GM12878 (cell line): ENCODE results near the gene RNF40. TPM values are rescaled to one million over a fixed set of nuclear protein-coding genes. Genes with fewer than 3 reads are reported as not detected.

ENCODE experiments used
- ATAC-seq: fragments of 200-7000 bp; cut with Tn5 transposase; 3 replicates; pipeline ENCODE4 v1.9.1; 2020; ENCODE audit warnings: mild to moderate bottlenecking, moderate library complexity
- BruUV-seq: library from RNA; stranded (reverse); fragments of 400-500 nt; replicated peaks from 2 replicates; lab custom pipeline; 2021; lab: Mats Ljungman, UMichigan
- CTCF ChIA-PET: fragments of 300-600 bp; sonication (Branson Sonifier 250); formaldehyde crosslinking; extraction: SDS; loops from one replicate; lab custom pipeline; 2021; ENCODE audit warnings: inconsistent platforms; lab: Yijun Ruan, JAX
- POLR2A ChIA-PET: fragments of 350-600 bp; formaldehyde crosslinking; extraction: SDS; loops from one replicate; lab custom pipeline; 2021; ENCODE audit warnings: inconsistent platforms; lab: Charles Lee
- RAD21 ChIA-PET: fragments of 300-600 bp; sonication (Branson Sonifier 250); formaldehyde crosslinking; loops from one replicate; lab custom pipeline; 2023; ENCODE audit warnings: antibody characterized with exemption; ENCODE audit not compliant: unreplicated experiment; lab: Charles Lee
- SMC1A ChIA-PET: fragments of 300-600 bp; sonication (Branson Sonifier 250); formaldehyde crosslinking; loops from one replicate; lab custom pipeline; 2023; ENCODE audit not compliant: unreplicated experiment, uncharacterized antibody; lab: Charles Lee
- DNase-seq: peaks from one replicate; pipeline ENCODE4 v3.0.0-alpha.2; 2011; ENCODE audit warnings: low read depth, low spot score
- FAIRE-seq: peaks from 3 replicates; lab custom pipeline; 2011; peaks lifted over from hg19 to GRCh38; lab: Jason Lieb, UNC
- H2AFZ ChIP-seq: 2 replicates; pipeline ENCODE4 v1.6.0; 2011; ENCODE audit warnings: low read depth, low read length, control low read depth; ENCODE audit not compliant: control insufficient read depth
- H3K27ac ChIP-seq: 2 replicates; pipeline ENCODE4 v1.5.1; 2011; ENCODE audit warnings: control low read depth; ENCODE audit not compliant: control insufficient read depth, insufficient read depth
- H3K27me3 ChIP-seq, 2 experiments: replicated peaks in 1 of 2; 2 replicates each; pipeline versions ENCODE4 v1.6.0 to v1.6.1; 2011; ENCODE audit warnings: low read length in 1 of 2; ENCODE audit not compliant: control insufficient read depth in 2 of 2, insufficient read depth in 2 of 2
- H3K36me3 ChIP-seq, 2 experiments: 2 replicates each; pipeline ENCODE4 v1.5.1; 2011; ENCODE audit warnings: low read length in 1 of 2; ENCODE audit not compliant: control insufficient read depth in 2 of 2, insufficient read depth in 2 of 2
- H3K4me1 ChIP-seq: 2 replicates; pipeline ENCODE4 v1.6.1; 2011; ENCODE audit warnings: mild to moderate bottlenecking, low read length, moderate library complexity, mixed read lengths; ENCODE audit not compliant: control insufficient read depth, insufficient read depth
- H3K4me2 ChIP-seq: 2 replicates; pipeline ENCODE4 v1.6.0; 2011; ENCODE audit warnings: control low read depth; ENCODE audit not compliant: control insufficient read depth, insufficient read depth
- H3K4me3 ChIP-seq: fragments of 200-600 bp; sonication (generic); 2 replicates; pipeline ENCODE4 v1.5.1; 2016
- H3K79me2 ChIP-seq: 2 replicates; pipeline ENCODE4 v1.6.0; 2011; ENCODE audit warnings: low read length; ENCODE audit not compliant: control insufficient read depth, insufficient read depth
- H3K9ac ChIP-seq: 2 replicates; pipeline ENCODE4 v1.8.0; 2011; ENCODE audit warnings: low read length, control low read depth, mixed read lengths; ENCODE audit not compliant: control insufficient read depth, insufficient read depth
- H3K9me3 ChIP-seq: replicated peaks from 3 replicates; pipeline ENCODE4 v1.5.1; 2011; ENCODE audit warnings: mild to moderate bottlenecking, low read length; ENCODE audit not compliant: control insufficient read depth, insufficient read depth
- H4K20me1 ChIP-seq: 2 replicates; pipeline ENCODE4 v1.6.0; 2011; ENCODE audit not compliant: control insufficient read depth, insufficient read depth
- ATF7 ChIP-seq: fragments of 450-650 bp; IDR thresholded peaks from 2 replicates; pipeline ENCODE4 v1.6.1; 2016; ENCODE audit warnings: low read depth, mild to moderate bottlenecking
- ETV6 ChIP-seq, 2 experiments: fragments of 450-650 bp in 1 of 2; IDR thresholded peaks in 1 of 2; conservative IDR thresholded peaks in 1 of 2; 2 replicates each; pipeline ENCODE4 v1.6.1; 2014; ENCODE audit warnings: antibody characterized with exemption in 1 of 2, borderline replicate concordance in 1 of 2, low read depth in 1 of 2, mild to moderate bottlenecking in 1 of 2, moderate library complexity in 1 of 2
- NFXL1 ChIP-seq: fragments of 450-650 bp; IDR thresholded peaks from 2 replicates; pipeline ENCODE4 v1.6.1; 2017; ENCODE audit warnings: antibody characterized with exemption, mild to moderate bottlenecking, borderline replicate concordance
- POLR2A ChIP-seq: IDR thresholded peaks from 2 replicates; pipeline ENCODE4 v1.6.1; 2011; ENCODE audit warnings: low read depth, mild to moderate bottlenecking, low read length
- WGBS: methylation state at CpG from one replicate; pipeline ENCODE4 v1.1.6; 2016; ENCODE audit warnings: low lambda C conversion rate; ENCODE audit not compliant: insufficient replicate concordance, insufficient coverage; ENCODE audit errors: missing lambda C conversion rate; 5-methylcytosine and 5-hydroxymethylcytosine counted together
- in situ Hi-C: fragments of 300-500 bp; cut with MboI; formaldehyde crosslinking; loops from 9 replicates; pipeline ENCODE4 v1.14.3; 2018; ENCODE audit warnings: mixed read lengths
- intact Hi-C: fragments of 100-400 bp; cut with micrococcal nuclease; formaldehyde crosslinking; loops from one replicate; pipeline ENCODE4 v1.14.2; 2022; ENCODE audit not compliant: unreplicated experiment
- polyA plus RNA-seq, 11 experiments: library from polyadenylated mRNA; depleted of rRNA in 4 of 11; unstranded in 6 of 11; stranded (reverse) in 5 of 11; fragments of >200 nt; fragmentation: Nextera tagmentation in 4 of 11; fragmentation: Illumina TruSeq in 1 of 11; extraction: Ambion mirVana in 4 of 11; extraction: Trizol in 1 of 11; gene quantifications; 1 replicate in 1 of 11; 2 replicates in 10 of 11; pipeline versions ENCODE4 v1.2.1 to v1.2.3, GENCODE V29; 2011 to 2016; ENCODE audit warnings: inconsistent platforms in 2 of 11, missing spikeins in 2 of 11, low read depth in 1 of 11
- total RNA-seq, 4 experiments: library from RNA; depleted of rRNA in 3 of 4; stranded (reverse); fragments of >200 nt in 3 of 4; fragmentation: Illumina TruSeq in 1 of 4; extraction: Trizol in 1 of 4; gene quantifications; 2 replicates each; pipeline versions ENCODE4 v1.2.1 to v1.2.3, GENCODE V29; 2013 to 2021
- TF ChIP-seq, protein P1 (sequence below): fragments of 450-650 bp; IDR thresholded peaks from 2 replicates; pipeline ENCODE4 v1.6.1; 2017; ENCODE audit warnings: mild to moderate bottlenecking
- TF ChIP-seq, protein P2 (sequence below): fragments of 150-350 bp; IDR thresholded peaks from 2 replicates; pipeline ENCODE4 v1.6.1; 2016; ENCODE audit warnings: low read depth, low read length
- TF ChIP-seq, protein P3 (sequence below): IDR thresholded peaks from 2 replicates; pipeline ENCODE4 v1.6.1; 2011; ENCODE audit warnings: borderline replicate concordance, low read depth, mild to moderate bottlenecking, moderate library complexity, low read length; ENCODE audit not compliant: insufficient read depth, poor library complexity, severe bottlenecking

RNF40 gene
- total and polyA plus RNA-seq, 10 of the 15 experiments (the other 5 are each of a cell fraction or from before 2014, with no cell fraction given) = 3.7 to 97.6 (median 58.4) TPM

DNA sequence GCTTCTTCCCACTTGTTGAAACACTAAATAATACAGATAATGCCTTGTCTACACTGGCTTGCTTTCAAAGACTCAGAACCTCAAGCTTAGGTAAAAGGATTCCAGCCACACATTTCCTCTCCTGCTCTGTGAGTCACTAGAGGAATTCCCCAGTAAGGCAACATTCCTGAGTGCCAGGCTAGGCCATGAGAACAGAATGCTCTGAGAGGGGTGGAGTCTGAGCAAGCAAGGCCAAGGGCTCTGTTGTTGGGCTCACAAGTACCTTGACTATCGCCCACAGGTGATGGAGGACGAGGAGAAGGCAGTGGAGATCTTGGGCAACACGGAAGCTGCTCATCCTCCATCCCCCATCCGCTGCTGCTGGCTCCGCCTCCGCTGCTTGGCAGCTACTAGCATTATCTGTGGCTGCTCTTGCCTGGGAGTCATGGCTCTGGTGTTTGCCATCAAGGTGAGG, 20.6 kb upstream of the RNF40 start:
- ATAC-seq = no peak
- SMC1A ChIA-PET = no interaction called here
- RAD21 ChIA-PET = no interaction called here
- BruUV-seq = no TSS peak
- Histone ChIP-seq H3K4me3 (no peak overlapping the region), H3K4me2 (no peak overlapping the region), H3K27me3 (no peaks in the 10 kb centered on the region)
- peak; percentile 42 for TF ChIP-seq POLR2A
- TF ChIP-seq ETV6 (conservative IDR thresholded peaks at IDR 0.05 in 1 of 2, IDR thresholded peaks at IDR 0.05 in 1 of 2; ENCODE audit: borderline replicate concordance in 1 of 2, low read depth in 1 of 2) = no peak
- TF ChIP-seq, all 136 proteins: peak for 1
- in situ Hi-C loops = no loop called here
- Histone ChIP-seq H3K36me3 (peaks cover 16 to 19% of the 10 kb centered on the region in 2 experiments; a peak in 3 of 4 replicates), H3K79me2 (no peaks in the 10 kb centered on the region), H3K4me1 (no peaks in the 10 kb centered on the region), H4K20me1 (no peaks in the 10 kb centered on the region), H3K9me3 (no peaks in the 10 kb centered on the region), H2AFZ (no peak overlapping the region), H3K9ac (no peak overlapping the region), H3K27ac (no peak overlapping the region)
- DNase-seq = no peak
- ChIA-PET CTCF (no interaction called here), POLR2A (no interaction called here)
- no peak for FAIRE-seq
- 100% methylated on average over 6 of the region's 6 CpGs for WGBS
- intact Hi-C loops = no loop called here

DNA sequence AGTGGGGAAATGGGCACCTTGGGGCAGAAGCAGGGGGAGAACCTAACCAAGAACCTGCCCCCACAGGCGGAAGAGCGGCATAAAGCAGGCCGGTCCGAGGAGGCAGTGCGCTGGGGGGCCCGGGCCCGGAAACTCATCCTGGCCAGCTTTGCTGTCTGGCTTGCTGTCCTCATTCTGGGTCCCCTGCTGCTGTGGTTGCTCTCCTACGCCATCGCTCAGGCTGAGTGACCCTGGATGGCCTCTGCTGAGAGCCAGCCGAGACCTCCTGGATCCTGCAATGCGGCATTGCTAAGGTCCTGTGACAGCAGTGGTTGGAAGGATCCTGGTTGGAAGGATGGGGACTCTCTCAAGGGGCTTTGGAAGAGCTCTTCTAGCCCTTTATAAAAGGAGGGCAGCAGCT, 18.4 kb upstream of the RNF40 start:
- Histone ChIP-seq H3K36me3 (peaks cover 6 to 12% of the 10 kb centered on the region in 2 experiments; a peak in 3 of 4 replicates), H3K4me1 (peaks cover 3% of the 10 kb centered on the region), H3K9me3 (no peaks in the 10 kb centered on the region), H3K4me3 (no peak overlapping the region), H3K27ac (no peak overlapping the region), H3K4me2 (no peak overlapping the region), H4K20me1 (no peaks in the 10 kb centered on the region), H3K9ac (no peak overlapping the region), H2AFZ (no peak overlapping the region), H3K79me2 (peaks cover 2% of the 10 kb centered on the region), H3K27me3 (no peaks in the 10 kb centered on the region)
- intact Hi-C loops = no loop called here
- DNase-seq (no peak), ATAC-seq (no peak), FAIRE-seq (no peak)
- RAD21 ChIA-PET = no interaction called here
- CTCF ChIA-PET = no interaction called here
- POLR2A ChIA-PET = interaction anchor here (0.5 kb wide), 1 partner anchor 311 kb away, joined by 4 read pairs; no protein-coding TSS in a partner anchor
- WGBS = 96% methylated on average over 11 of the region's 11 CpGs
- SMC1A ChIA-PET = interaction anchor here (1.0 kb wide), 1 partner anchor 157 kb away, joined by 3 read pairs; no protein-coding TSS in a partner anchor
- no TSS peak for BruUV-seq
- in situ Hi-C loops = no loop called here
- TF ChIP-seq, protein P1, sequence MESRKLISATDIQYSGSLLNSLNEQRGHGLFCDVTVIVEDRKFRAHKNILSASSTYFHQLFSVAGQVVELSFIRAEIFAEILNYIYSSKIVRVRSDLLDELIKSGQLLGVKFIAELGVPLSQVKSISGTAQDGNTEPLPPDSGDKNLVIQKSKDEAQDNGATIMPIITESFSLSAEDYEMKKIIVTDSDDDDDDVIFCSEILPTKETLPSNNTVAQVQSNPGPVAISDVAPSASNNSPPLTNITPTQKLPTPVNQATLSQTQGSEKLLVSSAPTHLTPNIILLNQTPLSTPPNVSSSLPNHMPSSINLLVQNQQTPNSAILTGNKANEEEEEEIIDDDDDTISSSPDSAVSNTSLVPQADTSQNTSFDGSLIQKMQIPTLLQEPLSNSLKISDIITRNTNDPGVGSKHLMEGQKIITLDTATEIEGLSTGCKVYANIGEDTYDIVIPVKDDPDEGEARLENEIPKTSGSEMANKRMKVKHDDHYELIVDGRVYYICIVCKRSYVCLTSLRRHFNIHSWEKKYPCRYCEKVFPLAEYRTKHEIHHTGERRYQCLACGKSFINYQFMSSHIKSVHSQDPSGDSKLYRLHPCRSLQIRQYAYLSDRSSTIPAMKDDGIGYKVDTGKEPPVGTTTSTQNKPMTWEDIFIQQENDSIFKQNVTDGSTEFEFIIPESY = no peak
- TF ChIP-seq, protein P2, sequence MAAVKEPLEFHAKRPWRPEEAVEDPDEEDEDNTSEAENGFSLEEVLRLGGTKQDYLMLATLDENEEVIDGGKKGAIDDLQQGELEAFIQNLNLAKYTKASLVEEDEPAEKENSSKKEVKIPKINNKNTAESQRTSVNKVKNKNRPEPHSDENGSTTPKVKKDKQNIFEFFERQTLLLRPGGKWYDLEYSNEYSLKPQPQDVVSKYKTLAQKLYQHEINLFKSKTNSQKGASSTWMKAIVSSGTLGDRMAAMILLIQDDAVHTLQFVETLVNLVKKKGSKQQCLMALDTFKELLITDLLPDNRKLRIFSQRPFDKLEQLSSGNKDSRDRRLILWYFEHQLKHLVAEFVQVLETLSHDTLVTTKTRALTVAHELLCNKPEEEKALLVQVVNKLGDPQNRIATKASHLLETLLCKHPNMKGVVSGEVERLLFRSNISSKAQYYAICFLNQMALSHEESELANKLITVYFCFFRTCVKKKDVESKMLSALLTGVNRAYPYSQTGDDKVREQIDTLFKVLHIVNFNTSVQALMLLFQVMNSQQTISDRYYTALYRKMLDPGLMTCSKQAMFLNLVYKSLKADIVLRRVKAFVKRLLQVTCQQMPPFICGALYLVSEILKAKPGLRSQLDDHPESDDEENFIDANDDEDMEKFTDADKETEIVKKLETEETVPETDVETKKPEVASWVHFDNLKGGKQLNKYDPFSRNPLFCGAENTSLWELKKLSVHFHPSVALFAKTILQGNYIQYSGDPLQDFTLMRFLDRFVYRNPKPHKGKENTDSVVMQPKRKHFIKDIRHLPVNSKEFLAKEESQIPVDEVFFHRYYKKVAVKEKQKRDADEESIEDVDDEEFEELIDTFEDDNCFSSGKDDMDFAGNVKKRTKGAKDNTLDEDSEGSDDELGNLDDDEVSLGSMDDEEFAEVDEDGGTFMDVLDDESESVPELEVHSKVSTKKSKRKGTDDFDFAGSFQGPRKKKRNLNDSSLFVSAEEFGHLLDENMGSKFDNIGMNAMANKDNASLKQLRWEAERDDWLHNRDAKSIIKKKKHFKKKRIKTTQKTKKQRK = no peak
- TF ChIP-seq ATF7 = no peak
- TF ChIP-seq NFXL1 = no peak
- TF ChIP-seq, protein P3, sequence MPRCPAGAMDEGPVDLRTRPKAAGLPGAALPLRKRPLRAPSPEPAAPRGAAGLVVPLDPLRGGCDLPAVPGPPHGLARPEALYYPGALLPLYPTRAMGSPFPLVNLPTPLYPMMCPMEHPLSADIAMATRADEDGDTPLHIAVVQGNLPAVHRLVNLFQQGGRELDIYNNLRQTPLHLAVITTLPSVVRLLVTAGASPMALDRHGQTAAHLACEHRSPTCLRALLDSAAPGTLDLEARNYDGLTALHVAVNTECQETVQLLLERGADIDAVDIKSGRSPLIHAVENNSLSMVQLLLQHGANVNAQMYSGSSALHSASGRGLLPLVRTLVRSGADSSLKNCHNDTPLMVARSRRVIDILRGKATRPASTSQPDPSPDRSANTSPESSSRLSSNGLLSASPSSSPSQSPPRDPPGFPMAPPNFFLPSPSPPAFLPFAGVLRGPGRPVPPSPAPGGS = peak; percentile 76
